ENCODE measurements around the gene LRRIQ1. TPM values are rescaled to one million over a fixed set of nuclear protein-coding genes. Genes with fewer than 3 reads are reported as not detected.
"Not testable (repeated sequence)": the region's sequence is repeated elsewhere in the genome, so short reads cannot be mapped to it uniquely, and the experiment has no call there.

LRRIQ1 gene
- total and polyA plus RNA-seq, 2 experiments from 2014 or later, result 2.0 to 6.9 TPM

DNA sequence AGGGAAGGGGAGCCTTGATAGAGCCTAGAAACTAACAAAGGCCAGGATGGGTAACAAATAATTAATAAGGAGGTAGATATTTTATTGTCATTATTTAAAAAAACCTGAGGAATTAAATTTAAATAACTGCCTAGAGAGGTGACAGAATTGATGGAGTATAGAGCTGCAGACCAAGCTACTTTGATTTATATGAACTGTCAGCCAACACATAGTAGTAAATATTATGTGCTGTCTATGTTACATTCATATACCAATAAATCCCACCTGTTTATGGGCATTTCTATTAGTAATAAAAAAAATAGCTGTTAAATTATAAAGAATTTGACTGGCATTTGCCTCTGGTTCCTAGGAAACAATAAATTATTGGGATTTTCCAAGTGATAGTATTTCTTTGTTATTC lies 37.8 kb upstream of the LRRIQ1 start:
- no peaks in the 10 kb centered on the region for H3K4me1 ChIP-seq (ENCODE audit: low read depth)
- no peaks in the 10 kb centered on the region for H3K9me3 ChIP-seq (ENCODE audit: low read depth)
- H3K27ac ChIP-seq, result no peak overlapping the region
- no peak for TF ChIP-seq CTCF (IDR thresholded peaks at IDR 0.05; ENCODE audit: low read depth, low read length)
- no peak overlapping the region for H3K4me3 ChIP-seq
- H3K36me3 ChIP-seq, result no peaks in the 10 kb centered on the region
- no peaks in the 10 kb centered on the region for H3K27me3 ChIP-seq
- DNase-seq (ENCODE audit: low read depth in 1 of 2, low spot score in 1 of 2), result no peak

GRCh38 chr12:85000729-85001128 lies 35.4 kb upstream of the LRRIQ1 start:
- TF ChIP-seq CTCF (IDR thresholded peaks at IDR 0.05; ENCODE audit: low read depth, low read length), result no peak
- Histone ChIP-seq H3K36me3 (no peaks in the 10 kb centered on the region), H3K9me3 (ENCODE audit: low read depth) (no peaks in the 10 kb centered on the region), H3K27ac (no peak overlapping the region), H3K4me1 (ENCODE audit: low read depth) (no peaks in the 10 kb centered on the region), H3K4me3 (no peak overlapping the region), H3K27me3 (no peaks in the 10 kb centered on the region)
- DNase-seq (ENCODE audit: low read depth in 1 of 2, low spot score in 1 of 2), result no peak

GRCh38 chr12:85002778-85003296 lies 33.3 kb upstream of the LRRIQ1 start:
- no peak for TF ChIP-seq CTCF (IDR thresholded peaks at IDR 0.05; ENCODE audit: low read depth, low read length)
- Histone ChIP-seq H3K4me1 (ENCODE audit: low read depth) (no peaks in the 10 kb centered on the region), H3K27ac (no peak overlapping the region)

GRCh38 chr12:85004204-85004603 lies 31.9 kb upstream of the LRRIQ1 start:
- Histone ChIP-seq H3K9me3 (ENCODE audit: low read depth) (no peaks in the 10 kb centered on the region), H3K4me3 (no peak overlapping the region), H3K27me3 (no peaks in the 10 kb centered on the region), H3K4me1 (ENCODE audit: low read depth) (no peaks in the 10 kb centered on the region), H3K27ac (no peak overlapping the region), H3K36me3 (no peaks in the 10 kb centered on the region)
- TF ChIP-seq CTCF (IDR thresholded peaks at IDR 0.05; ENCODE audit: low read depth, low read length), result no peak
- no peak for DNase-seq (ENCODE audit: low read depth in 1 of 2, low spot score in 1 of 2)

More at GRCh38 chr12:85002778-85003296, 33.3 kb upstream of the LRRIQ1 start:
- no peak for DNase-seq (ENCODE audit: low read depth in 1 of 2, low spot score in 1 of 2)
- Histone ChIP-seq H3K27me3 (no peaks in the 10 kb centered on the region), H3K4me3 (no peak overlapping the region), H3K9me3 (ENCODE audit: low read depth) (no peaks in the 10 kb centered on the region), H3K36me3 (no peaks in the 10 kb centered on the region)

GRCh38 chr12:85005047-85005446 lies 31.1 kb upstream of the LRRIQ1 start:
- H3K27me3 ChIP-seq; H3K4me3 ChIP-seq; DNase-seq (ENCODE audit: low read depth in 1 of 2, low spot score in 1 of 2); H3K4me1 ChIP-seq (ENCODE audit: low read depth); H3K9me3 ChIP-seq (ENCODE audit: low read depth); H3K27ac ChIP-seq; H3K36me3 ChIP-seq: not testable (repeated sequence)

DNA sequence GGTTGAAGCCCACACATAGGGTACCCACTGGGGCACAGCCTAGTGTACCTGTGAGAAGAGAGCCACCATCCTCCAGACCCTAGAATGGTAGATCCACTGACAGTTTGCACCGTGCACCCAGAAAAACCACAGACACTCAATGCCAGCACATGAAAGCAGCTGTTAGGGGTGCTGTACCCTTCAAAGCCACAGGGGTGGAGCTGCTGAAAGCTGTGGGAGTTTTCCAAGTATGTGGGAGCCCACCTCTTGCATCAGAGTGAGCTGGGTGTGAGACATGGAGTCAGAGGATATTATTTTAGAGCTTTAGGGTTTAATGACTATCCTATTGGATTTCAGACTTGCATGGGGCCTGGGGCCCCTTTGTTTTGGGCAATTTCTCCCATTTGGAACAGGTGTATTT lies 30.5 kb upstream of the LRRIQ1 start:
- DNase-seq (ENCODE audit: low read depth in 1 of 2, low spot score in 1 of 2), result no peak
- no peaks in the 10 kb centered on the region for H3K36me3 ChIP-seq
- H3K4me1 ChIP-seq (ENCODE audit: low read depth), result no peaks in the 10 kb centered on the region
- no peak for TF ChIP-seq CTCF (IDR thresholded peaks at IDR 0.05; ENCODE audit: low read depth, low read length)
- no peaks in the 10 kb centered on the region for H3K9me3 ChIP-seq (ENCODE audit: low read depth)
- no peaks in the 10 kb centered on the region for H3K27me3 ChIP-seq
- no peak overlapping the region for H3K27ac ChIP-seq
- no peak overlapping the region for H3K4me3 ChIP-seq
